Body of pancreas (tissue), 4 donors: ENCODE measurements around the gene SEMA5B. TPM values are rescaled to one million over a fixed set of nuclear protein-coding genes. Genes with fewer than 3 reads are reported as not detected.

ENCODE experiments used
- ATAC-seq: fragments of 150-250 bp; one replicate; pipeline ENCODE4 v1.9.1; 2016
- DNase-seq, 4 donors: peaks; one replicate each; pipeline ENCODE4 v3.0.0-alpha.2; 2019
- H3K27ac ChIP-seq, 4 donors: fragments of 200-600 bp; sonication (generic); 1 replicate in 3 of 4; 2 replicates in 1 of 4; pipeline versions ENCODE4 v1.5.1 to v1.6.1; 2016 to 2019; ENCODE audit warnings: mild to moderate bottlenecking in 1 of 4, mixed read lengths in 1 of 4, moderate library complexity in 1 of 4
- H3K27me3 ChIP-seq, 2 donors: fragments of 200-600 bp; sonication (generic); one replicate each; pipeline ENCODE4 v1.6.0; 2016; ENCODE audit warnings: mild to moderate bottlenecking in 1 of 2
- H3K36me3 ChIP-seq, 2 donors: fragments of 200-600 bp; sonication (generic); replicated peaks in 1 of 2; 2 replicates each; pipeline ENCODE4 v1.5.1; 2016; ENCODE audit warnings: low read depth in 2 of 2; ENCODE audit not compliant: insufficient read depth in 1 of 2
- H3K4me1 ChIP-seq: fragments of 200-600 bp; sonication (generic); one replicate; pipeline ENCODE4 v1.6.0; 2016
- H3K4me3 ChIP-seq, 2 donors: fragments of 200-600 bp; sonication (generic); 1 replicate in 1 of 2; 2 replicates in 1 of 2; pipeline ENCODE4 v1.5.1; 2016 to 2019
- H3K9me3 ChIP-seq, 3 donors: fragments of 200-600 bp; sonication (generic); 1 replicate in 2 of 3; 2 replicates in 1 of 3; pipeline ENCODE4 v1.5.1; 2016
- POLR2A ChIP-seq, 3 donors: fragments of 450-650 bp; IDR thresholded peaks; one replicate each; pipeline ENCODE4 v1.6.1; 2016; ENCODE audit warnings: antibody characterized with exemption in 3 of 3, mild to moderate bottlenecking in 2 of 3
- WGBS, 2 donors: methylation state at CpG; one replicate each; pipeline ENCODE4 v1.1.5; 2017; 5-methylcytosine and 5-hydroxymethylcytosine counted together
- intact Hi-C: fragments of 100-400 bp; cut with DNase I; formaldehyde crosslinking; loops from one replicate; pipeline ENCODE4 v1.15.1; 2023
- total RNA-seq, 2 donors: library from RNA; depleted of rRNA; stranded (reverse); fragments of >200 nt; gene quantifications; one replicate each; pipeline ENCODE4 v1.1.0, GENCODE V29; 2016
- TF ChIP-seq, protein P1 (sequence below), 7 experiments: fragments of 450-650 bp in 4 of 7; fragments of 200-600 bp in 3 of 7; sonication (generic) in 3 of 7; IDR thresholded peaks; one replicate each; pipeline ENCODE4 v1.5.1; 2016 to 2019; ENCODE audit warnings: antibody characterized with exemption in 7 of 7

SEMA5B gene
- total RNA-seq, 2 donors from 2014 or later = 1.0 to 15.2 TPM

DNA sequence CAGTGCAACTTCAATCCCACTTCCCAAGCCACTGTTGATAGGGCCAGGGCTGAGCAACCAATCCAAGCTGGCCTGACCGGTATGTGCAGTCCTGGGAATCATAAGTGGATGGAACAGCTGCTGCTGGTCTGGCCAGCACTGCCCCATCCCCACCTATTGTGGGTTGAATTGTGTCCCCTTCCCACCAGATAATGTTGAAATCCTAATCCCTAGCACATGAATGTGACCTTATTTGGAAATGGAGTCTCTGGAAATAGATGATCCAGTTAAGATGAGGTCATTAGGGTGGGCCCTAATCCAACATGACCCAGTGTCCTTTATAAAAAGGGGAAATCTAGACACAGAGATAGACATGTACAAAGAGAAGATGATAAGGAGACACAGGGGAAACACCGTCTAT is 25.5 kb upstream of the SEMA5B start:
- no peak overlapping the region for H3K4me3 ChIP-seq
- WGBS, 2 donors = 39 to 40% methylated on average over 2 of the region's 2 CpGs
- ATAC-seq = peak; percentile 94

DNA sequence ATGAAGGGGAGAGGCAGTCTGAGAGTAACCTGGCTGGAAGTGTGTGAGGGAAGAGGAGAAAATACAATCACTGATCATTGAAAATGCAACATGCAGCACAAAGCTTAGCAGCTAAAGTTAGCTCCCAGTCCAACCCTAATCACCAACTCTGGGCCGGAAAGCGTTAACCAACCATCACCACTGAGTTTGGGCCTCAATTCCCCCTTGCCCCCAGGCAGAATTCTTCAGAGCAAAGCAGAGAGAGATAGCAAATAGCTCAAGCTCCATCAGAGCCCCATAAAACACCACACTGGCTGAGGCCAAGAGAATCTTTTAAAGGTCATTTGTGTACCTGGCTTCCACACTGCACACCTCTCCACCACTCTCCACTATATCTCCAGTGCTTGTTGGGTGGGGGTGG is 23.1 kb upstream of the SEMA5B start:
- Histone ChIP-seq H3K9me3 (no peaks in the 10 kb centered on the region), H3K4me3 (no peak overlapping the region), H3K27ac (no peak overlapping the region), H3K4me1 (peaks cover 12% of the 10 kb centered on the region), H3K27me3 (no peaks in the 10 kb centered on the region), H3K36me3 (no peaks in the 10 kb centered on the region)
- intact Hi-C loops = no loop called here
- WGBS, 2 donors = 88 to 92% methylated on average over 2 of the region's 2 CpGs
- no peak for TF ChIP-seq POLR2A (IDR thresholded peaks at IDR 0.05)
- TF ChIP-seq, protein P1, sequence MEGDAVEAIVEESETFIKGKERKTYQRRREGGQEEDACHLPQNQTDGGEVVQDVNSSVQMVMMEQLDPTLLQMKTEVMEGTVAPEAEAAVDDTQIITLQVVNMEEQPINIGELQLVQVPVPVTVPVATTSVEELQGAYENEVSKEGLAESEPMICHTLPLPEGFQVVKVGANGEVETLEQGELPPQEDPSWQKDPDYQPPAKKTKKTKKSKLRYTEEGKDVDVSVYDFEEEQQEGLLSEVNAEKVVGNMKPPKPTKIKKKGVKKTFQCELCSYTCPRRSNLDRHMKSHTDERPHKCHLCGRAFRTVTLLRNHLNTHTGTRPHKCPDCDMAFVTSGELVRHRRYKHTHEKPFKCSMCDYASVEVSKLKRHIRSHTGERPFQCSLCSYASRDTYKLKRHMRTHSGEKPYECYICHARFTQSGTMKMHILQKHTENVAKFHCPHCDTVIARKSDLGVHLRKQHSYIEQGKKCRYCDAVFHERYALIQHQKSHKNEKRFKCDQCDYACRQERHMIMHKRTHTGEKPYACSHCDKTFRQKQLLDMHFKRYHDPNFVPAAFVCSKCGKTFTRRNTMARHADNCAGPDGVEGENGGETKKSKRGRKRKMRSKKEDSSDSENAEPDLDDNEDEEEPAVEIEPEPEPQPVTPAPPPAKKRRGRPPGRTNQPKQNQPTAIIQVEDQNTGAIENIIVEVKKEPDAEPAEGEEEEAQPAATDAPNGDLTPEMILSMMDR (IDR thresholded peaks at IDR 0.05) = no peak
- ATAC-seq (no peak), DNase-seq (no peak)

More for the DNA sequence above, 25.5 kb upstream of the SEMA5B start:
- Histone ChIP-seq H3K9me3 (no peaks in the 10 kb centered on the region), H3K4me1 (peaks cover 12% of the 10 kb centered on the region), H3K36me3 (no peaks in the 10 kb centered on the region), H3K27ac (peak overlapping the region in 1 of 4 donors; percentile 24), H3K27me3 (no peaks in the 10 kb centered on the region)
- no peak for TF ChIP-seq POLR2A (IDR thresholded peaks at IDR 0.05)
- TF ChIP-seq, protein P1 (IDR thresholded peaks at IDR 0.05) = no peak
- intact Hi-C loops = no loop called here
- DNase-seq = peak; percentile 65 to 86 (median 83)

DNA sequence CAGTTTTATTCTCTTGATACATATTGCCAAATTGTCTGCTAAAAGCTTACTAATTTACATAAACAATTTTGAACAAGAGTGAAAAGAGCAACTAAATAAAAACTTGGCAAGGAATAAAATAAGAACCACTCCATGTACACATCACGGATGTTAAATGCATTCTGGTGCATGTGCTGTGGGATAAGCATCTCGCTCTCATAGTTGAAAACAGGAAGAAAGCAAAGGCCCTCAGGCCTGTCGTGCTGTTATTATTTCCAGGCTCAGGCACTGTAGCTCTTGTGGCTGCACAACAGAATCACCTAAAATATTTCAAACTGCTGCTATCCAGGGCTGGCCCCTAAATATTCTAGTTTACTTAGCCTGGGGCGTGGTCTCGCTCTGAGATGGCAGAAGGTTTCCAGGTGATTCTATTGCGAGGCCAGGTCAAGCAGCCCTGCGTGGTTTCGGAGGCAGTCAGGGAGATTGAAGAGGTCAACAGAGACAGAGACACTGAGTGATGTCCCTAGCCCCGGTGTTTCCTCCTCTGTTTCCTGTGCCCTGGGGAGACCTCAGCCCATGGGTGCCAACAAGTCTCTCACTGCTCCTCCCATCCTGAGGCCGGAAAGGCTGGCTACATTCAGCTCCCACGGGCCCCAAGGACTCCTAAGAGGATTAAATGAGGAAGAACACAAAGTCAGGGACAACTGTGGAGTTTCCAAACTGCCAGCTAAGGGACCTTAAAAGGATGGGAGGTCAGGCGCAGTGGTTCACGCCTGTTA is 21.1 kb upstream of the SEMA5B start:
- H3K4me1 ChIP-seq = peaks cover 12% of the 10 kb centered on the region
- no peak for ATAC-seq
- no peaks in the 10 kb centered on the region for H3K9me3 ChIP-seq
- no peak overlapping the region for H3K4me3 ChIP-seq
- H3K27me3 ChIP-seq = no peaks in the 10 kb centered on the region
- 85 to 87% methylated on average over 12 to 13 of the region's 13 CpGs for WGBS, 2 donors
- no peak for TF ChIP-seq POLR2A (IDR thresholded peaks at IDR 0.05)
- TF ChIP-seq, protein P1 (IDR thresholded peaks at IDR 0.05) = no peak
- no peaks in the 10 kb centered on the region for H3K36me3 ChIP-seq
- intact Hi-C loops = no loop called here
- DNase-seq = no peak
- H3K27ac ChIP-seq = no peak overlapping the region

DNA sequence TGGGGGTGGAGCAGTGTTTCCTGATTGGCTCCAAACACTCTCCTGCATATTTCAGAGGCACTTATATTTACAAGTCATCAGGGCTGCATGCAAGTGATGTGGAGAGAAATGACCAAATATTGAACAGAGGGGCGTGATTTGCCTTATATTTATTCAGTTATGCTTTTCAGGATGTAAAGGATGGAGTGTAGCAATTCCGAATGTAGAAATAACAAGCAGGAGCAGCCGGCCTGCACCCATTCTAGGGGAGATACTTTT is 19.4 kb upstream of the SEMA5B start:
- ATAC-seq (no peak), DNase-seq (no peak)
- WGBS, 2 donors = 88 to 94% methylated on average over 3 of the region's 3 CpGs
- Histone ChIP-seq H3K9me3 (no peaks in the 10 kb centered on the region), H3K4me3 (no peak overlapping the region), H3K4me1 (no peaks in the 10 kb centered on the region), H3K27ac (no peak overlapping the region), H3K36me3 (no peaks in the 10 kb centered on the region), H3K27me3 (no peaks in the 10 kb centered on the region)
- TF ChIP-seq, protein P1 (IDR thresholded peaks at IDR 0.05) = no peak
- TF ChIP-seq POLR2A (IDR thresholded peaks at IDR 0.05) = no peak
- intact Hi-C loops = no loop called here
